IPS-18a (cell line): Measurements from ENCODE around the gene DNAH5.

Source experiments
- H3K27ac ChIP-seq: one replicate; pipeline ENCODE4 v1.5.1; 2013; ENCODE audit warnings: low read length
- H3K27me3 ChIP-seq: one replicate; pipeline ENCODE4 v1.6.1; 2013; ENCODE audit warnings: mild to moderate bottlenecking, low read length; ENCODE audit not compliant: control insufficient read depth, insufficient read depth
- H3K36me3 ChIP-seq: one replicate; pipeline ENCODE4 v1.6.1; 2013; ENCODE audit warnings: low read depth, low read length; ENCODE audit not compliant: control insufficient read depth
- H3K4me1 ChIP-seq: one replicate; pipeline ENCODE4 v1.6.1; 2013; ENCODE audit warnings: low read depth, low read length; ENCODE audit not compliant: control insufficient read depth
- H3K4me3 ChIP-seq: one replicate; pipeline ENCODE4 v1.5.1; 2013; ENCODE audit warnings: low read length
- H3K9ac ChIP-seq: one replicate; pipeline ENCODE4 v1.6.1; 2013; ENCODE audit warnings: mild to moderate bottlenecking, low read length, moderate library complexity
- H3K9me3 ChIP-seq: one replicate; pipeline ENCODE4 v1.6.1; 2013; ENCODE audit warnings: low read depth, low read length; ENCODE audit not compliant: control insufficient read depth

DNAH5 gene

GRCh38 chr5:13659391-13659790 lies 285.1 kb downstream of the DNAH5 start:
- Histone ChIP-seq H3K4me1 (no peaks in the 10 kb centered on the region), H3K9me3 (no peaks in the 10 kb centered on the region)

GRCh38 chr5:13658761-13659160 lies 285.7 kb downstream of the DNAH5 start:
- Histone ChIP-seq H3K27me3 (no peaks in the 10 kb centered on the region), H3K36me3 (no peaks in the 10 kb centered on the region), H3K4me3 (no peak overlapping the region), H3K9me3 (no peaks in the 10 kb centered on the region), H3K9ac (no peak overlapping the region), H3K27ac (no peak overlapping the region), H3K4me1 (no peaks in the 10 kb centered on the region)

More at GRCh38 chr5:13659391-13659790, 285.1 kb downstream of the DNAH5 start:
- Histone ChIP-seq H3K36me3 (no peaks in the 10 kb centered on the region), H3K27ac (no peak overlapping the region), H3K27me3 (no peaks in the 10 kb centered on the region), H3K4me3 (no peak overlapping the region), H3K9ac (no peak overlapping the region)

- H3K4me1 ChIP-seq, result no peaks in the 10 kb centered on the region
- H3K9ac ChIP-seq, result no peak overlapping the region
- H3K27me3 ChIP-seq, result no peaks in the 10 kb centered on the region
- H3K36me3 ChIP-seq, result no peaks in the 10 kb centered on the region
- H3K27ac ChIP-seq, result no peak overlapping the region
- no peaks in the 10 kb centered on the region for H3K9me3 ChIP-seq
- no peak overlapping the region for H3K4me3 ChIP-seq
Observed at GRCh38 chr5:13658152-13658551, 286.3 kb downstream of the DNAH5 start.

- Histone ChIP-seq H3K4me3 (no peak overlapping the region), H3K36me3 (no peaks in the 10 kb centered on the region), H3K27ac (no peak overlapping the region), H3K4me1 (no peaks in the 10 kb centered on the region), H3K9ac (no peak overlapping the region), H3K27me3 (no peaks in the 10 kb centered on the region), H3K9me3 (no peaks in the 10 kb centered on the region)
Observed at GRCh38 chr5:13653709-13654108, 290.8 kb downstream of the DNAH5 start.

GRCh38 chr5:13649656-13650055 lies 294.8 kb downstream of the DNAH5 start:
- Histone ChIP-seq H3K9ac (no peak overlapping the region), H3K27ac (no peak overlapping the region), H3K4me3 (no peak overlapping the region), H3K9me3 (no peaks in the 10 kb centered on the region), H3K27me3 (no peaks in the 10 kb centered on the region), H3K4me1 (no peaks in the 10 kb centered on the region), H3K36me3 (no peaks in the 10 kb centered on the region)

- Histone ChIP-seq H3K27me3 (no peaks in the 10 kb centered on the region), H3K36me3 (no peaks in the 10 kb centered on the region), H3K4me1 (no peaks in the 10 kb centered on the region), H3K9ac (no peak overlapping the region), H3K27ac (no peak overlapping the region), H3K9me3 (no peaks in the 10 kb centered on the region), H3K4me3 (no peak overlapping the region)
Observed at GRCh38 chr5:13648822-13649221, 295.7 kb downstream of the DNAH5 start.

GRCh38 chr5:13643734-13644133 lies 300.8 kb downstream of the DNAH5 start:
- no peaks in the 10 kb centered on the region for H3K27me3 ChIP-seq
- no peaks in the 10 kb centered on the region for H3K9me3 ChIP-seq

GRCh38 chr5:13643196-13643595 lies 301.3 kb downstream of the DNAH5 start:
- Histone ChIP-seq H3K9ac (no peak overlapping the region), H3K9me3 (no peaks in the 10 kb centered on the region), H3K27me3 (no peaks in the 10 kb centered on the region), H3K27ac (no peak overlapping the region), H3K36me3 (no peaks in the 10 kb centered on the region), H3K4me1 (no peaks in the 10 kb centered on the region), H3K4me3 (no peak overlapping the region)

More at GRCh38 chr5:13643734-13644133, 300.8 kb downstream of the DNAH5 start:
- no peak overlapping the region for H3K27ac ChIP-seq
- H3K4me1 ChIP-seq, result no peaks in the 10 kb centered on the region
- no peak overlapping the region for H3K9ac ChIP-seq
- H3K4me3 ChIP-seq, result no peak overlapping the region
- no peaks in the 10 kb centered on the region for H3K36me3 ChIP-seq
